CD4-positive, alpha-beta T cell (primary cell): ENCODE data around the gene BPIFB1. TPM values are rescaled to one million over a fixed set of nuclear protein-coding genes. Genes with fewer than 3 reads are reported as not detected.

ENCODE experiments used
- ATAC-seq: fragments of 200-7000 bp; cut with Tn5 transposase; one replicate; pipeline ENCODE4 v1.10.0; 2022; ENCODE audit warnings: mild to moderate bottlenecking; ENCODE audit not compliant: poor library complexity
- CTCF ChIA-PET: fragments of 350-600 bp; sonication (Branson Sonifier 250); formaldehyde crosslinking; loops from one replicate; lab custom pipeline; 2021; ENCODE audit warnings: antibody characterized with exemption, inconsistent platforms; lab: Charles Lee
- POLR2A ChIA-PET: fragments of 350-600 bp; sonication (Branson Sonifier 250); formaldehyde crosslinking; loops from one replicate; lab custom pipeline; 2021; ENCODE audit warnings: antibody characterized with exemption, inconsistent platforms; lab: Charles Lee
- DNase-seq, 14 experiments: peaks; one replicate each; pipeline ENCODE4 v3.0.0-alpha.2; 2013 to 2020; ENCODE audit warnings: mixed read lengths in 2 of 14
- H3K27ac ChIP-seq, 2 donors: one replicate each; pipeline versions ENCODE4 v1.5.1 to v1.7.0; 2013; ENCODE audit warnings: low read length in 2 of 2, low read depth in 1 of 2, mild to moderate bottlenecking in 1 of 2
- H3K27me3 ChIP-seq, 2 experiments: 1 replicate in 1 of 2; 2 replicates in 1 of 2; pipeline versions ENCODE4 v1.6.1 to v1.7.0; 2013; ENCODE audit warnings: low read length in 2 of 2, control low read depth in 1 of 2, mild to moderate bottlenecking in 1 of 2, moderate library complexity in 1 of 2; ENCODE audit not compliant: insufficient read depth in 2 of 2, control insufficient read depth in 1 of 2
- H3K36me3 ChIP-seq: one replicate; pipeline ENCODE4 v1.6.1; 2013; ENCODE audit warnings: low read length, control low read depth; ENCODE audit not compliant: insufficient read depth
- H3K4me1 ChIP-seq: one replicate; pipeline ENCODE4 v1.6.1; 2013; ENCODE audit warnings: low read length, control low read depth; ENCODE audit not compliant: insufficient read depth
- H3K4me3 ChIP-seq: one replicate; pipeline ENCODE4 v1.5.1; 2013; ENCODE audit warnings: mild to moderate bottlenecking, low read length, moderate library complexity
- H3K9me3 ChIP-seq, 2 experiments: 1 replicate in 1 of 2; 2 replicates in 1 of 2; pipeline versions ENCODE4 v1.6.1 to v1.7.0; 2013; ENCODE audit warnings: low read length in 2 of 2, mild to moderate bottlenecking in 2 of 2, control low read depth in 1 of 2, moderate library complexity in 1 of 2; ENCODE audit not compliant: control insufficient read depth in 1 of 2, insufficient read depth in 1 of 2
- H3K27ac Mint-ChIP-seq: one replicate; pipeline ENCODE4 v1.8.0; 2020; ENCODE audit warnings: mixed read lengths
- H3K27me3 Mint-ChIP-seq: one replicate; pipeline ENCODE4 v1.8.0; 2021; ENCODE audit warnings: mixed read lengths
- H3K36me3 Mint-ChIP-seq: one replicate; pipeline ENCODE4 v1.8.0; 2021; ENCODE audit warnings: low read depth, mixed read lengths
- H3K4me1 Mint-ChIP-seq: one replicate; pipeline ENCODE4 v1.8.0; 2021; ENCODE audit warnings: low read depth, mixed read lengths
- H3K4me3 Mint-ChIP-seq: one replicate; pipeline ENCODE4 v1.8.0; 2020; ENCODE audit warnings: mild to moderate bottlenecking, mixed read lengths
- H3K9me3 Mint-ChIP-seq: one replicate; pipeline ENCODE4 v1.8.0; 2020; ENCODE audit warnings: mixed read lengths
- intact Hi-C, 2 experiments: fragments of 100-400 bp; cut with DNase I in 1 of 2; cut with micrococcal nuclease in 1 of 2; formaldehyde crosslinking; loops; one replicate each; pipeline versions ENCODE4 v1.15.1 to v1.9.0; 2023 to 2025; cut with DNase I, micrococcal nuclease
- total RNA-seq, 174 experiments: library from RNA in 2 of 174; stranded (reverse) in 2 of 174; gene quantifications; one replicate each; pipeline ENCODE4 v1.2.3 and lab custom pipeline; 2021 to 2026
- TF ChIP-seq, protein P1 (sequence below): fragments of 200-600 bp; IDR thresholded peaks from one replicate; pipeline ENCODE4 v1.8.0; 2022; ENCODE audit warnings: antibody characterized with exemption, mild to moderate bottlenecking

The BPIFB1 gene
- total RNA-seq, 2 experiments from 2014 or later = not detected

DNA sequence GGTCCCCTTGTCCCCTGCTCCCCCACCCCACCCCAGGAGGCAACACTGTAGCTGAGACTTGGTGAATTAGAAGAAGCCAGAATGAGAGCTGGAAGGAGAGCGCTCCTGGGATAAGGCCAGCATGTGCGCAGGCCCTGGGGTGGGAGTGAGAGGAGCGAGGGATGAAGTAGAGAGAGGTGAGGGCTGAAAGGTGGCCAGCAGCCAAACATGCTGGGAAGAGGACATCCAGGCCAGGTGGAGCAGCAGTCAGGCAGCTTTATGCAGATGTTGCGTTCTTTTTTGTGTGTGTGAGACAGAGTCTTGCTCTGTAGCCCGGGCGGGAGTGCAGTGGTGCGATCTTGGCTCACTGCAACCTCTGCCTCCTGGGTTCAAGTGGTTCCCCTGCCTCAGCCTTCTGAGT, 2.2 kb upstream of the BPIFB1 start:
- no peak overlapping the region for H3K27ac Mint-ChIP-seq
- H3K27me3 Mint-ChIP-seq = peaks cover 21% of the 10 kb centered on the region
- no peaks in the 10 kb centered on the region for H3K4me1 Mint-ChIP-seq
- H3K36me3 ChIP-seq = no peaks in the 10 kb centered on the region
- H3K36me3 Mint-ChIP-seq = no peaks in the 10 kb centered on the region
- TF ChIP-seq, protein P1, sequence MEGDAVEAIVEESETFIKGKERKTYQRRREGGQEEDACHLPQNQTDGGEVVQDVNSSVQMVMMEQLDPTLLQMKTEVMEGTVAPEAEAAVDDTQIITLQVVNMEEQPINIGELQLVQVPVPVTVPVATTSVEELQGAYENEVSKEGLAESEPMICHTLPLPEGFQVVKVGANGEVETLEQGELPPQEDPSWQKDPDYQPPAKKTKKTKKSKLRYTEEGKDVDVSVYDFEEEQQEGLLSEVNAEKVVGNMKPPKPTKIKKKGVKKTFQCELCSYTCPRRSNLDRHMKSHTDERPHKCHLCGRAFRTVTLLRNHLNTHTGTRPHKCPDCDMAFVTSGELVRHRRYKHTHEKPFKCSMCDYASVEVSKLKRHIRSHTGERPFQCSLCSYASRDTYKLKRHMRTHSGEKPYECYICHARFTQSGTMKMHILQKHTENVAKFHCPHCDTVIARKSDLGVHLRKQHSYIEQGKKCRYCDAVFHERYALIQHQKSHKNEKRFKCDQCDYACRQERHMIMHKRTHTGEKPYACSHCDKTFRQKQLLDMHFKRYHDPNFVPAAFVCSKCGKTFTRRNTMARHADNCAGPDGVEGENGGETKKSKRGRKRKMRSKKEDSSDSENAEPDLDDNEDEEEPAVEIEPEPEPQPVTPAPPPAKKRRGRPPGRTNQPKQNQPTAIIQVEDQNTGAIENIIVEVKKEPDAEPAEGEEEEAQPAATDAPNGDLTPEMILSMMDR = no peak
- intact Hi-C loops = no loop called here
- peaks cover 0 to 4% of the 10 kb centered on the region in 2 experiments for H3K27me3 ChIP-seq
- H3K9me3 Mint-ChIP-seq = no peaks in the 10 kb centered on the region
- H3K4me1 ChIP-seq = no peaks in the 10 kb centered on the region
- no peak overlapping the region for H3K4me3 Mint-ChIP-seq
- no peak for DNase-seq
- CTCF ChIA-PET = no interaction called here
- H3K27ac ChIP-seq = no peak overlapping the region
- POLR2A ChIA-PET = no interaction called here
- no peak overlapping the region for H3K4me3 ChIP-seq
- ATAC-seq = no peak
- no peaks in the 10 kb centered on the region for H3K9me3 ChIP-seq

DNA sequence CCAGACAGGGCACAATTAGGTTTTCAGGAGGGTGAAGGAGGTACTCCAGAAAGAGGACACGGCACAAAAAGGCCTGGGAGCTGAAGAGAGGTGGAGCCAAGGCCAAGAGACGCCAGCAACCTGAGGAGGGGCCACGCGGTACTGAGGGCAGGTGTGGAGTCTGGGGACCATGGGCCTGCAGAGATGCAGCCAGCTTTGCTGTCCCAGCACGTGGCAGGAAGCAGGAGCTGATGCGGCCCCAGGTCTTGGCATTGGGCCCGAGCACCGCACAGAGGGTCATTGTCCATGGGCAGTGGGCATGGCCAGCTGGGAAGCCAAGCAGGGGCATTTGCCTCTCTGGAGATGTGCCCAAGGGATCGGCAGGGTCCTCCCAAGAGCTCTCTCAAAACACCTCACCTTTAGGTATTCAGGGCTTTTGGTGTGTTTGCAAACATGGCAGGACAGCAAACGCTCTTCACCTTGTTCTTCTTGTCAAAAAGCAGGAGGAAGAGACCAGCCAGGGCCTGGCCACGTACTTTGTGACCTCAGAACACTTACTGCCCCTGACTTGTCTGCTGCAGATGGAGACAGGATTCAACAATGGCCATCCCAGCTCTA, 1.4 kb upstream of the BPIFB1 start:
- POLR2A ChIA-PET = interaction anchor here (1.1 kb wide), 1 partner anchor 10 kb away, joined by 3 read pairs; no protein-coding TSS in a partner anchor
- no peaks in the 10 kb centered on the region for H3K36me3 ChIP-seq
- H3K27ac ChIP-seq = no peak overlapping the region
- H3K4me3 ChIP-seq = no peak overlapping the region
- Mint-ChIP-seq H3K4me1 (no peaks in the 10 kb centered on the region), H3K9me3 (no peaks in the 10 kb centered on the region), H3K27ac (no peak overlapping the region), H3K36me3 (no peaks in the 10 kb centered on the region), H3K27me3 (peaks cover 14% of the 10 kb centered on the region), H3K4me3 (no peak overlapping the region)
- H3K9me3 ChIP-seq = no peaks in the 10 kb centered on the region
- CTCF ChIA-PET = no interaction called here
- H3K4me1 ChIP-seq = no peaks in the 10 kb centered on the region
- no peak for ATAC-seq
- intact Hi-C loops = no loop called here
- peaks cover 0 to 4% of the 10 kb centered on the region in 2 experiments for H3K27me3 ChIP-seq
- DNase-seq = no peak
- TF ChIP-seq, protein P1 = no peak

DNA sequence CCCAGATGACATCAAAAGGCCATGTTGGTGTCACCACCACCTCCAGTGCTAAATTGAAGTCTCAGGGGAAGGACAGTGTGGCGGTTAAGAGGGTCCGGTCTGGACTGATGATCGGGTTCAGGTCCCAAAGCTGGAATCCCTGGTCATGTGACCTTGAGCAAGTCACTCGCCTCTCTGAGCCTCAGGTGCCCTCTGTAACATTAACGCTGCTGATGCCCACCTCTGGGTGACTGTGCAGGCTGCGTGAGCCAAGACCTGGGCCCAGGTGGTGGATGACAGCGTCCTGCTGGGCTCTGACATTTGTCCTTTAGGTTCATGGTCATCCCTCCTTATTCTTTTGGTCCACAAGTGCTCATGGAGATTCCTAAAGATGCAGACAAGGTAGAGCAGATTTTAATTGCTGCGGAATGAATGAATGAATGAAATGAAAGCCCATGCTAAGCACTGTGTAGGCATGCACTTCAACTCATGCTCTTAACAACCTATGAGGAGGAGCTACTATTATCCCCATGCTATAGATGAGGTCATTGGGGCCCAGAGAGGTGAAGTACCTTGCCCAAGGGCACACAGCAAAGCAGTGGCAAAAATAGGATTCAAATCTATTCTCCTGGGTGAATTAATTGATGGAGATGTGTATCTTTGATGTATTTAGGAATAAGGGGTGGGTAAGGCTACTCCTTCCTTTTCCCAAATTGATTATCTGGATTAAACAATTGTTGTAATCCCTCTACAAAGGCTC, 649 bp upstream of the BPIFB1 start:
- ChIA-PET CTCF (no interaction called here), POLR2A (interaction anchor here (1.1 kb wide), 1 partner anchor 10 kb away, joined by 3 read pairs; no protein-coding TSS in a partner anchor)
- Mint-ChIP-seq H3K4me3 (no peak overlapping the region), H3K27me3 (peaks cover 18% of the 10 kb centered on the region), H3K4me1 (no peaks in the 10 kb centered on the region), H3K36me3 (no peaks in the 10 kb centered on the region), H3K9me3 (no peaks in the 10 kb centered on the region), H3K27ac (no peak overlapping the region)
- no peak overlapping the region for H3K4me3 ChIP-seq
- no peak overlapping the region for H3K27ac ChIP-seq
- intact Hi-C loops = no loop called here
- TF ChIP-seq, protein P1 = no peak
- DNase-seq = no peak
- H3K9me3 ChIP-seq = no peaks in the 10 kb centered on the region
- peaks cover 0 to 4% of the 10 kb centered on the region in 2 experiments for H3K27me3 ChIP-seq
- ATAC-seq = no peak
- H3K36me3 ChIP-seq = no peaks in the 10 kb centered on the region
- H3K4me1 ChIP-seq = no peaks in the 10 kb centered on the region
